MCF 10A (cell line): ENCODE measurements around the gene MEF2A. TPM values are rescaled to one million over a fixed set of nuclear protein-coding genes. Genes with fewer than 3 reads are reported as not detected.

ENCODE experiments used
- BruUV-seq: library from RNA; stranded (reverse); fragments of 400-500 nt; replicated peaks from 2 replicates; lab custom pipeline; 2021; lab: Mats Ljungman, UMichigan
- CTCF ChIA-PET: fragments of 300-600 bp; sonication (Branson Sonifier 250); formaldehyde crosslinking; extraction: SDS; loops from one replicate; lab custom pipeline; 2021; ENCODE audit warnings: antibody characterized with exemption, inconsistent platforms; lab: Yijun Ruan, JAX
- POLR2A ChIA-PET: fragments of 300-600, 350-650 bp; sonication (Branson Sonifier 250); formaldehyde crosslinking; extraction: SDS; loops from one replicate; lab custom pipeline; 2020; ENCODE audit warnings: antibody characterized with exemption, inconsistent platforms; lab: Yijun Ruan, JAX
- DNase-seq: peaks from one replicate; pipeline ENCODE4 v3.0.0-alpha.2; 2018; ENCODE audit not compliant: unreplicated experiment
- H3K27ac Mint-ChIP-seq: one replicate; pipeline ENCODE4 v1.8.0; 2022; ENCODE audit warnings: mild to moderate bottlenecking, low read depth, mixed read lengths; ENCODE audit not compliant: unreplicated experiment
- H3K27me3 Mint-ChIP-seq: one replicate; pipeline ENCODE4 v1.8.0; 2022; ENCODE audit warnings: mixed read lengths; ENCODE audit not compliant: insufficient read depth, unreplicated experiment
- H3K36me3 Mint-ChIP-seq: one replicate; pipeline ENCODE4 v1.8.0; 2022; ENCODE audit warnings: mild to moderate bottlenecking, moderate library complexity, mixed read lengths; ENCODE audit not compliant: insufficient read depth, unreplicated experiment
- H3K4me1 Mint-ChIP-seq: one replicate; pipeline ENCODE4 v1.8.0; 2022; ENCODE audit warnings: mixed read lengths; ENCODE audit not compliant: insufficient read depth, unreplicated experiment
- H3K4me3 Mint-ChIP-seq: one replicate; pipeline ENCODE4 v1.8.0; 2022; ENCODE audit warnings: mild to moderate bottlenecking, moderate library complexity, mixed read lengths; ENCODE audit not compliant: unreplicated experiment
- H3K9me3 Mint-ChIP-seq: one replicate; pipeline ENCODE4 v1.8.0; 2022; ENCODE audit warnings: mixed read lengths; ENCODE audit not compliant: unreplicated experiment
- intact Hi-C: fragments of 100-400 bp; cut with micrococcal nuclease; formaldehyde crosslinking; loops from 2 replicates; pipeline ENCODE4 v1.14.1; 2022
- total RNA-seq: library from RNA; stranded (reverse); gene quantifications from 2 replicates; pipeline ENCODE4 v1.2.3, GENCODE V29; 2022
- TF ChIP-seq, protein P1 (sequence below): fragments of 200-600 bp; IDR thresholded peaks from one replicate; pipeline ENCODE4 v1.8.0; 2022; ENCODE audit warnings: antibody characterized with exemption, mild to moderate bottlenecking; ENCODE audit not compliant: unreplicated experiment

Gene MEF2A
- total RNA-seq, 1 experiment from 2014 or later, result 52.9 TPM

GRCh38 chr15:99590913-99591646, 25.3 kb downstream of the MEF2A start:
- Mint-ChIP-seq H3K27me3 (no peaks in the 10 kb centered on the region), H3K36me3 (peaks cover 6% of the 10 kb centered on the region), H3K9me3 (no peaks in the 10 kb centered on the region), H3K27ac (no peak overlapping the region), H3K4me1 (peaks cover 24% of the 10 kb centered on the region), H3K4me3 (no peak overlapping the region)
- BruUV-seq, result no TSS peak
- DNase-seq, result no peak
- intact Hi-C loops, result no loop called here
- POLR2A ChIA-PET, result interaction anchor here (0.5 to 1.3 kb wide), 4 partner anchors 8 to 39 kb away, joined by 3 to 4 read pairs (median 4); no protein-coding TSS in a partner anchor
- CTCF ChIA-PET, result interaction anchor here (1.0 kb wide), 1 partner anchor 9 kb away, joined by 3 read pairs; no protein-coding TSS in a partner anchor
- TF ChIP-seq, protein P1, sequence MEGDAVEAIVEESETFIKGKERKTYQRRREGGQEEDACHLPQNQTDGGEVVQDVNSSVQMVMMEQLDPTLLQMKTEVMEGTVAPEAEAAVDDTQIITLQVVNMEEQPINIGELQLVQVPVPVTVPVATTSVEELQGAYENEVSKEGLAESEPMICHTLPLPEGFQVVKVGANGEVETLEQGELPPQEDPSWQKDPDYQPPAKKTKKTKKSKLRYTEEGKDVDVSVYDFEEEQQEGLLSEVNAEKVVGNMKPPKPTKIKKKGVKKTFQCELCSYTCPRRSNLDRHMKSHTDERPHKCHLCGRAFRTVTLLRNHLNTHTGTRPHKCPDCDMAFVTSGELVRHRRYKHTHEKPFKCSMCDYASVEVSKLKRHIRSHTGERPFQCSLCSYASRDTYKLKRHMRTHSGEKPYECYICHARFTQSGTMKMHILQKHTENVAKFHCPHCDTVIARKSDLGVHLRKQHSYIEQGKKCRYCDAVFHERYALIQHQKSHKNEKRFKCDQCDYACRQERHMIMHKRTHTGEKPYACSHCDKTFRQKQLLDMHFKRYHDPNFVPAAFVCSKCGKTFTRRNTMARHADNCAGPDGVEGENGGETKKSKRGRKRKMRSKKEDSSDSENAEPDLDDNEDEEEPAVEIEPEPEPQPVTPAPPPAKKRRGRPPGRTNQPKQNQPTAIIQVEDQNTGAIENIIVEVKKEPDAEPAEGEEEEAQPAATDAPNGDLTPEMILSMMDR, result no peak

DNA sequence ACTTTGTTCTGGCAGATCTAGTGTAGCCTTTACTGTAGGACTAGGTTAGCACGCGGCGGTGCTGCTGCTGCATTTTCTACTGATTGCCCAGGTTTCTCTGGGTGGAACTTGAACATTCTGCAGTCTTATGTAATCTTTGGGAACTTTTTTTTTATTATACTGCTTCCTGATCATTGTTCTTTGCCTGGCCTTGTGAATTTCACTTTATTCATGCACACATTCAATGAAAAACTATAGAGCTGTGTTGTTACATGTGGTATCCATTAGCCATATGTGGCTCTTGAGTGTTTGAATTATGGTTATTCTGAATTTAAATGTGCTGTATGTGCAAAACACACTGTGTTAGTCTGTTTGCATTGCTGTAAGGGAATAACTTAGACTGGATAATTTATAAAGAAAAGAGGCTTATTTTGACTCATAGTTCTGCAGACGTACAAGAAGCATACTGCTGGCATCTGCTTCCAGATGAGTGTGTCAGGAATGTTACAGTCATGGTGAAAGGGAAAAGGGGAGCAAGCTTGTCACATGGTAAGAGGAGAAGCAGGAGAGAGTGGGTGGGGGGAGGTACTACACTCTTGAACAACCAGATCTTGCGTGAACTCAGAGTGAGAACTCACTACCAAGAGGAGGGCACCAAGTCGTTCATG, 26.5 kb downstream of the MEF2A start:
- peaks cover 24% of the 10 kb centered on the region for H3K4me1 Mint-ChIP-seq
- ChIA-PET CTCF (no interaction called here), POLR2A (interaction anchor here (0.5 to 1.2 kb wide), 3 partner anchors 14 to 377 kb away, joined by 3 to 4 read pairs (median 4); no protein-coding TSS in a partner anchor)
- no peaks in the 10 kb centered on the region for H3K9me3 Mint-ChIP-seq
- TF ChIP-seq, protein P1, result no peak
- no TSS peak for BruUV-seq
- H3K4me3 Mint-ChIP-seq, result no peak overlapping the region
- intact Hi-C loops, result no loop called here
- DNase-seq, result no peak
- H3K27me3 Mint-ChIP-seq, result no peaks in the 10 kb centered on the region
- no peak overlapping the region for H3K27ac Mint-ChIP-seq
- peaks cover 6% of the 10 kb centered on the region for H3K36me3 Mint-ChIP-seq

DNA sequence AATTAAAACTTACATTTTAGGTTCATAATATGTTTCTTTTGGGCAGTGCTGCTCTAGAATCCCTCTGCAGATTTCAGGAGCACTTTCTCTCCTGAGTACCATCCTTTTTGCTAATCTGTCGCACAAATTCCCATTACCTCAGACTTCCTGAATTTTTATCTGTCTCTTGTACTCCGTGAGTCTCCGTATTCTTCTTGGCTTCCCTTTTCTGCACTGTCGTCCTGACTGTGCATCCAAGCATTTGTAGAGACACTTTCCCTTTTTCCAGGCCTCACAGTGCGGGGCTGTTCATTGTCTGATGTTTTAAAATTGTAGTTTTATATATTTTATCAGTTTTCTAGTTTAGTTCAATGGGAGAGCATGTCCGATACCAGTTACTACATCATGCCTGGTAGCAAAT, 27.3 kb downstream of the MEF2A start:
- ChIA-PET POLR2A (no interaction called here), CTCF (no interaction called here)
- TF ChIP-seq, protein P1, result no peak
- no peak for DNase-seq
- H3K4me1 Mint-ChIP-seq, result peaks cover 24% of the 10 kb centered on the region
- no TSS peak for BruUV-seq
- H3K27me3 Mint-ChIP-seq, result no peaks in the 10 kb centered on the region
- H3K27ac Mint-ChIP-seq, result no peak overlapping the region
- intact Hi-C loops, result no loop called here
- H3K4me3 Mint-ChIP-seq, result no peak overlapping the region
- no peaks in the 10 kb centered on the region for H3K9me3 Mint-ChIP-seq
- peaks cover 6% of the 10 kb centered on the region for H3K36me3 Mint-ChIP-seq

DNA sequence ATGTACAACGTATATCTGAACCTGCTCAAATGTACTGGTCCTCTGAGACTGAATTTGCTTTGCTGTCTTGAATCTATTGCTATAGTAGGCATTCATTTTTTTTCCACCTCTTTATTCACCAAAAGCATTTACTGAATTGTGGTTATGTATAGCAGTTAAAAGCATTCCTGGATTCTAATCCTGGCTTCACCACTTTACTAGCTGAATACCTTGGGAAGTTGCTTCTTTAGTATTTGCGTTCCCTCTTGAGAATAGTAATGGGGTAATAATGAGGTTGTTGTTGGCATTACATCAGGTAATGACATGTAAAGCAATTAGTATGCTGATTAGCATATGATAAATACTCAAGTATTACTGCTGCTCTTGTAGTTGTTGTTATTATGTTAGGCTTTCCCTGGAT, 29.1 kb downstream of the MEF2A start:
- TF ChIP-seq, protein P1, result no peak
- no TSS peak for BruUV-seq
- H3K4me3 Mint-ChIP-seq, result no peak overlapping the region
- H3K27ac Mint-ChIP-seq, result no peak overlapping the region
- CTCF ChIA-PET, result no interaction called here
- DNase-seq, result no peak
- H3K27me3 Mint-ChIP-seq, result no peaks in the 10 kb centered on the region
- POLR2A ChIA-PET, result no interaction called here
- intact Hi-C loops, result no loop called here
- peaks cover 24% of the 10 kb centered on the region for H3K4me1 Mint-ChIP-seq
- H3K9me3 Mint-ChIP-seq, result no peaks in the 10 kb centered on the region
- peaks cover 9% of the 10 kb centered on the region for H3K36me3 Mint-ChIP-seq
